Measurements from ENCODE around the gene RIC1. TPM values are rescaled to one million over a fixed set of nuclear protein-coding genes. Genes with fewer than 3 reads are reported as not detected.

Gene RIC1
- total RNA-seq, 1 experiment from 2014 or later = 25.5 TPM

DNA sequence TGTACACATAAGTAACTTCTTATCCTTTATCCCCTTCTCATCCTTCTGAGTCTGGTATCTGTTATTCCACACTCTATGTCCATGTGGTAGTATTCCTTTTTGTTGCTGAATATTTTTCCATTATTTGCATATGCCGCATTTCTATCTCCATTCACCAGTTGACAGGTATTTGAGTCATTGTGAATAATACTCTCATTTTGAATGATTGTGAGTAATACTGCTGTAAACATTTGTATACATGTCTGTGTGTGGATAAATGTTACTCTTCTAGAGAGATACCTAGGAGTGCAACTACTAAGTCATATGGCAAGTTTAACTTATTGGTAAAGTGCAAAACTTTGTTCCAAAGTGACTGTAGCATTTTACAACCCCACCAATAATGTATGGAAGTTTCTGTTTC is 15.6 kb downstream of the RIC1 start:
- Histone ChIP-seq H3K9me3 (ENCODE audit: control insufficient read depth in 1 of 2, insufficient read depth in 1 of 2, low read depth in 1 of 2, low read length in 2 of 2) (no peaks in the 10 kb centered on the region), H3K79me2 (ENCODE audit: insufficient read depth, low read length) (peaks cover 99% of the 10 kb centered on the region), H3K27ac (ENCODE audit: low read depth, low read length) (no peak overlapping the region), H3K9me2 (ENCODE audit: insufficient read depth) (no peaks in the 10 kb centered on the region), H3K36me3 (ENCODE audit: control insufficient read depth in 1 of 2, insufficient read depth in 2 of 2, low read length in 2 of 2) (no peaks in the 10 kb centered on the region), H4K20me1 (ENCODE audit: insufficient read depth) (peaks cover 7% of the 10 kb centered on the region; the same call in 1 of the 2 replicates), H3K4me1 (ENCODE audit: control insufficient read depth in 1 of 2, insufficient read depth in 2 of 2, low read length in 2 of 2) (peaks cover 0 to 4% of the 10 kb centered on the region in 2 experiments; a peak in 1 of 4 replicates), H2AFZ (ENCODE audit: low read depth, low read length, poor library complexity, severe bottlenecking) (no peak overlapping the region), H3K4me3 (replicated peaks in 1 of 2; ENCODE audit: low read depth in 1 of 2, low read length in 2 of 2) (no peak overlapping the region), H3K4me2 (ENCODE audit: low read length) (no peak overlapping the region), H3K9ac (ENCODE audit: low read length) (no peak overlapping the region), H3K27me3 (ENCODE audit: insufficient read depth, low read length) (no peaks in the 10 kb centered on the region)
- RAD21 ChIA-PET (ENCODE audit: low non-redundant PET in 1 of 2, low total read pairs in 2 of 2, uncharacterized antibody in 2 of 2, unreplicated experiment in 2 of 2) = no interaction called here
- POLR2A ChIA-PET = no interaction called here
- CTCF ChIA-PET = no interaction called here
- TF ChIP-seq ELF1 (IDR thresholded peaks at IDR 0.05; ENCODE audit: borderline replicate concordance, low read depth) (no peak), POLR2AphosphoS5 (IDR thresholded peaks at IDR 0.05; ENCODE audit: low read depth, low read length) (no peak), ZFX (IDR thresholded peaks at IDR 0.05) (no peak), CBX3 (IDR thresholded peaks at IDR 0.05; ENCODE audit: low read depth) (no peak), POLR2A (IDR thresholded peaks at IDR 0.05; ENCODE audit: borderline replicate concordance, extremely low read depth, insufficient read depth, insufficient read length) (no peak)
- TF ChIP-seq, protein P1, sequence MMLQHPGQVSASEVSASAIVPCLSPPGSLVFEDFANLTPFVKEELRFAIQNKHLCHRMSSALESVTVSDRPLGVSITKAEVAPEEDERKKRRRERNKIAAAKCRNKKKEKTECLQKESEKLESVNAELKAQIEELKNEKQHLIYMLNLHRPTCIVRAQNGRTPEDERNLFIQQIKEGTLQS (IDR thresholded peaks at IDR 0.05) = no peak
- TF ChIP-seq, protein P2, sequence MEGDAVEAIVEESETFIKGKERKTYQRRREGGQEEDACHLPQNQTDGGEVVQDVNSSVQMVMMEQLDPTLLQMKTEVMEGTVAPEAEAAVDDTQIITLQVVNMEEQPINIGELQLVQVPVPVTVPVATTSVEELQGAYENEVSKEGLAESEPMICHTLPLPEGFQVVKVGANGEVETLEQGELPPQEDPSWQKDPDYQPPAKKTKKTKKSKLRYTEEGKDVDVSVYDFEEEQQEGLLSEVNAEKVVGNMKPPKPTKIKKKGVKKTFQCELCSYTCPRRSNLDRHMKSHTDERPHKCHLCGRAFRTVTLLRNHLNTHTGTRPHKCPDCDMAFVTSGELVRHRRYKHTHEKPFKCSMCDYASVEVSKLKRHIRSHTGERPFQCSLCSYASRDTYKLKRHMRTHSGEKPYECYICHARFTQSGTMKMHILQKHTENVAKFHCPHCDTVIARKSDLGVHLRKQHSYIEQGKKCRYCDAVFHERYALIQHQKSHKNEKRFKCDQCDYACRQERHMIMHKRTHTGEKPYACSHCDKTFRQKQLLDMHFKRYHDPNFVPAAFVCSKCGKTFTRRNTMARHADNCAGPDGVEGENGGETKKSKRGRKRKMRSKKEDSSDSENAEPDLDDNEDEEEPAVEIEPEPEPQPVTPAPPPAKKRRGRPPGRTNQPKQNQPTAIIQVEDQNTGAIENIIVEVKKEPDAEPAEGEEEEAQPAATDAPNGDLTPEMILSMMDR (IDR thresholded peaks at IDR 0.05 in 2 of 3, conservative IDR thresholded peaks at IDR 0.05 in 1 of 3; ENCODE audit: borderline replicate concordance in 1 of 3, insufficient read depth in 1 of 3, low read depth in 2 of 3, low read length in 2 of 3) = no peak
- ATAC-seq = no peak
- no TSS peak for BruUV-seq (replicated peaks)
- intact Hi-C loops (cut with micrococcal nuclease) = no loop called here
- no peak for DNase-seq (ENCODE audit: low read depth, low spot score)

DNA sequence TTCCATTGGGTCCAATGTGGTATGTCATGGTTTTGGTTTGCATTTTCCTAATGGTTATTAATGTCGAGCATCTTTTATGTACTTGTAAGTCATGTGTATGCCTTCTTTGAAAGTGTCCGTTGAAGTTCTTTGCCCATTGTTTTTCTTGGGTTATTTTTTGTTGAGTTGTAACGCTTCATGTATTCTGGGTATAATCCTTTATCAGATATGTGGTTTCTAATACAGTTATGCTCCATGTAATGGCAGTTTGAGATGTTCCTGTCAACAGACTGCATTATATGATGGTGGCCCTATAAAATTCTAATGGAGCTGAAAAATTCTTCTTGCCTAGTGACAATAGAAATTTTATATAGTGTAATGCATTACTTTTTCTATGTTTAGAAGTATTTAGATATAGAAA is 17.2 kb downstream of the RIC1 start:
- Histone ChIP-seq H3K9me2 (ENCODE audit: insufficient read depth) (no peaks in the 10 kb centered on the region), H3K36me3 (ENCODE audit: control insufficient read depth in 1 of 2, insufficient read depth in 2 of 2, low read length in 2 of 2) (no peaks in the 10 kb centered on the region), H3K4me2 (ENCODE audit: low read length) (no peak overlapping the region), H3K4me3 (replicated peaks in 1 of 2; ENCODE audit: low read depth in 1 of 2, low read length in 2 of 2) (no peak overlapping the region), H3K27ac (ENCODE audit: low read depth, low read length) (no peak overlapping the region), H4K20me1 (ENCODE audit: insufficient read depth) (peaks cover 7% of the 10 kb centered on the region; the same call in 1 of the 2 replicates), H3K4me1 (ENCODE audit: control insufficient read depth in 1 of 2, insufficient read depth in 2 of 2, low read length in 2 of 2) (peaks cover 0 to 4% of the 10 kb centered on the region in 2 experiments; a peak in 1 of 4 replicates), H3K9ac (ENCODE audit: low read length) (no peak overlapping the region), H3K27me3 (ENCODE audit: insufficient read depth, low read length) (no peaks in the 10 kb centered on the region), H2AFZ (ENCODE audit: low read depth, low read length, poor library complexity, severe bottlenecking) (no peak overlapping the region), H3K9me3 (ENCODE audit: control insufficient read depth in 1 of 2, insufficient read depth in 1 of 2, low read depth in 1 of 2, low read length in 2 of 2) (no peaks in the 10 kb centered on the region), H3K79me2 (ENCODE audit: insufficient read depth, low read length) (peaks cover 100% of the 10 kb centered on the region)
- ChIA-PET POLR2A (no interaction called here), RAD21 (ENCODE audit: low non-redundant PET in 1 of 2, low total read pairs in 2 of 2, uncharacterized antibody in 2 of 2, unreplicated experiment in 2 of 2) (no interaction called here), CTCF (no interaction called here)
- ATAC-seq (no peak), DNase-seq (ENCODE audit: low read depth, low spot score) (no peak)
- BruUV-seq (replicated peaks) = no TSS peak
- intact Hi-C loops (cut with micrococcal nuclease) = no loop called here
- TF ChIP-seq SP1 (IDR thresholded peaks at IDR 0.05; ENCODE audit: low read depth) (no peak), EZH2 (IDR thresholded peaks at IDR 0.05) (no peak), CEBPB (IDR thresholded peaks at IDR 0.05; ENCODE audit: low read depth) (no peak), SRF (IDR thresholded peaks at IDR 0.05; ENCODE audit: low read depth) (no peak)
- TF ChIP-seq, protein P1 (IDR thresholded peaks at IDR 0.05) = no peak
- TF ChIP-seq, protein P2 (IDR thresholded peaks at IDR 0.05 in 2 of 3, conservative IDR thresholded peaks at IDR 0.05 in 1 of 3; ENCODE audit: borderline replicate concordance in 1 of 3, insufficient read depth in 1 of 3, low read depth in 2 of 3, low read length in 2 of 3) = no peak
- TF ChIP-seq, protein P3, sequence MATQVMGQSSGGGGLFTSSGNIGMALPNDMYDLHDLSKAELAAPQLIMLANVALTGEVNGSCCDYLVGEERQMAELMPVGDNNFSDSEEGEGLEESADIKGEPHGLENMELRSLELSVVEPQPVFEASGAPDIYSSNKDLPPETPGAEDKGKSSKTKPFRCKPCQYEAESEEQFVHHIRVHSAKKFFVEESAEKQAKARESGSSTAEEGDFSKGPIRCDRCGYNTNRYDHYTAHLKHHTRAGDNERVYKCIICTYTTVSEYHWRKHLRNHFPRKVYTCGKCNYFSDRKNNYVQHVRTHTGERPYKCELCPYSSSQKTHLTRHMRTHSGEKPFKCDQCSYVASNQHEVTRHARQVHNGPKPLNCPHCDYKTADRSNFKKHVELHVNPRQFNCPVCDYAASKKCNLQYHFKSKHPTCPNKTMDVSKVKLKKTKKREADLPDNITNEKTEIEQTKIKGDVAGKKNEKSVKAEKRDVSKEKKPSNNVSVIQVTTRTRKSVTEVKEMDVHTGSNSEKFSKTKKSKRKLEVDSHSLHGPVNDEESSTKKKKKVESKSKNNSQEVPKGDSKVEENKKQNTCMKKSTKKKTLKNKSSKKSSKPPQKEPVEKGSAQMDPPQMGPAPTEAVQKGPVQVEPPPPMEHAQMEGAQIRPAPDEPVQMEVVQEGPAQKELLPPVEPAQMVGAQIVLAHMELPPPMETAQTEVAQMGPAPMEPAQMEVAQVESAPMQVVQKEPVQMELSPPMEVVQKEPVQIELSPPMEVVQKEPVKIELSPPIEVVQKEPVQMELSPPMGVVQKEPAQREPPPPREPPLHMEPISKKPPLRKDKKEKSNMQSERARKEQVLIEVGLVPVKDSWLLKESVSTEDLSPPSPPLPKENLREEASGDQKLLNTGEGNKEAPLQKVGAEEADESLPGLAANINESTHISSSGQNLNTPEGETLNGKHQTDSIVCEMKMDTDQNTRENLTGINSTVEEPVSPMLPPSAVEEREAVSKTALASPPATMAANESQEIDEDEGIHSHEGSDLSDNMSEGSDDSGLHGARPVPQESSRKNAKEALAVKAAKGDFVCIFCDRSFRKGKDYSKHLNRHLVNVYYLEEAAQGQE (IDR thresholded peaks at IDR 0.05; ENCODE audit: low read depth) = no peak

Data from HCT116 (cell line).